Measurements from ENCODE around the gene DICER1. TPM values are rescaled to one million over a fixed set of nuclear protein-coding genes. Genes with fewer than 3 reads are reported as not detected.

The DICER1 gene
- total RNA-seq, 4 donors from 2014 or later: 81.6 to 103 (median 88.8) TPM

DNA sequence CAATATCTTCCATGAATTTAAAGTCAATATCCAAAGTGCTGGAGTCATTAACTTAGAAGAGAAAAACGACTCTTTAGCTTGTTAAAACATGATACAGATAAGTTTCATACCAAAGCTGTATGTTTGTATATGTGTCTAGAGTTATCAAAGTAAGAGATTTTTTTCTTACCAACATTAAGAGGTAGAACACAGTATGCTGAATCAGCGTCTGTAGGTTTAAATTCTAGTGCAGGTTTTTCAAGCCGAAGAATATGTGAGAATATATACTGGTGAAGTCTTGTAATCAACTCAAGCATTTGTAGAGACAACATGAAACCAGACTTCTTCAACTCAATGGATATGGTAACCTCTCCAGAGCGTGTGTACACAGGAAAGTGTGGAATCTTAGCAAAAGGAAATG is 49.6 kb downstream of the DICER1 start:
- H3K4me3 ChIP-seq: no peak overlapping the region
- no peak for DNase-seq
- intact Hi-C loops (cut with DNase I; ENCODE audit: low total_unique reads): no loop called here
- H3K9me3 ChIP-seq: no peaks in the 10 kb centered on the region
- no peaks in the 10 kb centered on the region for H3K27me3 ChIP-seq
- no peaks in the 10 kb centered on the region for H3K4me1 ChIP-seq
- H3K36me3 ChIP-seq: peaks cover 0 to 2% of the 10 kb centered on the region in 2 donors
- H3K27ac ChIP-seq: no peak overlapping the region
- TF ChIP-seq, protein P1, sequence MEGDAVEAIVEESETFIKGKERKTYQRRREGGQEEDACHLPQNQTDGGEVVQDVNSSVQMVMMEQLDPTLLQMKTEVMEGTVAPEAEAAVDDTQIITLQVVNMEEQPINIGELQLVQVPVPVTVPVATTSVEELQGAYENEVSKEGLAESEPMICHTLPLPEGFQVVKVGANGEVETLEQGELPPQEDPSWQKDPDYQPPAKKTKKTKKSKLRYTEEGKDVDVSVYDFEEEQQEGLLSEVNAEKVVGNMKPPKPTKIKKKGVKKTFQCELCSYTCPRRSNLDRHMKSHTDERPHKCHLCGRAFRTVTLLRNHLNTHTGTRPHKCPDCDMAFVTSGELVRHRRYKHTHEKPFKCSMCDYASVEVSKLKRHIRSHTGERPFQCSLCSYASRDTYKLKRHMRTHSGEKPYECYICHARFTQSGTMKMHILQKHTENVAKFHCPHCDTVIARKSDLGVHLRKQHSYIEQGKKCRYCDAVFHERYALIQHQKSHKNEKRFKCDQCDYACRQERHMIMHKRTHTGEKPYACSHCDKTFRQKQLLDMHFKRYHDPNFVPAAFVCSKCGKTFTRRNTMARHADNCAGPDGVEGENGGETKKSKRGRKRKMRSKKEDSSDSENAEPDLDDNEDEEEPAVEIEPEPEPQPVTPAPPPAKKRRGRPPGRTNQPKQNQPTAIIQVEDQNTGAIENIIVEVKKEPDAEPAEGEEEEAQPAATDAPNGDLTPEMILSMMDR (IDR thresholded peaks at IDR 0.05): no peak
- no peak for TF ChIP-seq POLR2A (IDR thresholded peaks at IDR 0.05)

DNA sequence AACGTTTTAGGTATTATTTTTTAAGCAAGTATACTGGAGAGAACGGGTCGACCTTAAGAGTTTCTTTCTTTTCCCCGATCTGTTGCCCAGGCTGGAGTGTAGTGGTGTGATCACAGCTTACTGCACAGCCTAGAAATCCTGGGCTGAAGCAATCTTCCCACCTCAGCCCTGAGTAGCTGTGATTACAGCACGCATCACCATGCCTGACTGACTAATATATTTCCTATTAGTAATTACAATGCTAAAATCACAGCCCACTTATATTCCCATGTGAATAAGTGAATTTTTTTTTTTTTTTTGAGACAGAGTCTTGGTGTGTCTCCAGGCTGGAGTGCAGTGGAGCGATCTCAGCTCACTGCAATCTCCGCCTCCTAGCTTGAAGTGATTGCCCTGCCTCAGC is 50.4 kb downstream of the DICER1 start:
- no peaks in the 10 kb centered on the region for H3K27me3 ChIP-seq
- H3K4me1 ChIP-seq: no peaks in the 10 kb centered on the region
- H3K27ac ChIP-seq: no peak overlapping the region
- no peaks in the 10 kb centered on the region for H3K9me3 ChIP-seq
- TF ChIP-seq, protein P1 (IDR thresholded peaks at IDR 0.05): no peak
- no peak for TF ChIP-seq POLR2A (IDR thresholded peaks at IDR 0.05)
- no peak overlapping the region for H3K4me3 ChIP-seq
- no peak for DNase-seq
- peaks cover 0 to 2% of the 10 kb centered on the region in 2 donors for H3K36me3 ChIP-seq
- intact Hi-C loops (cut with DNase I; ENCODE audit: low total_unique reads): no loop called here

DNA sequence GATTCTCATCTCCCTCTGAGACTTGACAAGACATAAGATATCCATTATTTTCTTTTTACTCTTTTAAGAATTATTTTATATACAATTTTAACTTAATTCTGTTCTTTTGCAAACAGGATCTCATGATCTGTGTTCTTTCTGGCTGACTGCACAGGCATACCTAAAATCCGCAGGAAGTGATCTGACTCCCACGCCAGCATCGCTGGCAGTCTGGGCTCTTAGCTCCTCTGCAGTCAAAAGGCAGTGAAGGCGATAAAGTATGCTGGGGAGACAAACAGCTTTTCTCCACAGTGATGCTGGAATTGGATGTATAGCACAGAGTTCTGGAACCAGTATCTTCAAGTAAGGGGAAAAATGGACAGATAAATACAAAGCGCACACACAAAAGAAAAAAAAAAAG is 52.4 kb downstream of the DICER1 start:
- Histone ChIP-seq H3K4me3 (no peak overlapping the region), H3K27me3 (no peaks in the 10 kb centered on the region), H3K27ac (no peak overlapping the region), H3K9me3 (no peaks in the 10 kb centered on the region), H3K36me3 (peaks cover 0 to 2% of the 10 kb centered on the region in 2 donors), H3K4me1 (no peaks in the 10 kb centered on the region)
- TF ChIP-seq, protein P1 (IDR thresholded peaks at IDR 0.05): no peak
- no peak for TF ChIP-seq POLR2A (IDR thresholded peaks at IDR 0.05)
- intact Hi-C loops (cut with DNase I; ENCODE audit: low total_unique reads): no loop called here
- DNase-seq: no peak

DNA sequence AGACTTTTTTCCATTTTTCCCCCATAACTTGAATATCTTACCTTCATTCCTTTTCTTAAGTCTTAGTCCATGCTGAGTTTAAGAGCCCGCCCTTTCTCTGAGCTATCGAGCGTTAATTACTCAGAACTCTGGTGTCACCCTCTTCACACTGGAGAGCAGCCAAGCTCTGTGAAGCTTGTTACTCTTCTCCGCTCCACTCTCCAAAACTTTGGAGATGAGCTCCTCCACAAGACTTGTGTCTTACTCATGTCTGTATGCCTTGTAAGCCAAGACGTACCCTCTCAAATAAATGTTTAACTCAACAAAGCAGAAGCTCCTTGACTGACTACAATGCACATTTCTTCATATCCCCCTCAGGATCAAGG is 54.7 kb downstream of the DICER1 start:
- TF ChIP-seq POLR2A (IDR thresholded peaks at IDR 0.05): no peak
- TF ChIP-seq, protein P1 (IDR thresholded peaks at IDR 0.05): no peak
- DNase-seq: no peak
- Histone ChIP-seq H3K4me1 (no peaks in the 10 kb centered on the region), H3K4me3 (no peak overlapping the region), H3K27me3 (no peaks in the 10 kb centered on the region), H3K27ac (no peak overlapping the region), H3K36me3 (no peaks in the 10 kb centered on the region), H3K9me3 (no peaks in the 10 kb centered on the region)
- intact Hi-C loops (cut with DNase I; ENCODE audit: low total_unique reads): no loop called here

DNA sequence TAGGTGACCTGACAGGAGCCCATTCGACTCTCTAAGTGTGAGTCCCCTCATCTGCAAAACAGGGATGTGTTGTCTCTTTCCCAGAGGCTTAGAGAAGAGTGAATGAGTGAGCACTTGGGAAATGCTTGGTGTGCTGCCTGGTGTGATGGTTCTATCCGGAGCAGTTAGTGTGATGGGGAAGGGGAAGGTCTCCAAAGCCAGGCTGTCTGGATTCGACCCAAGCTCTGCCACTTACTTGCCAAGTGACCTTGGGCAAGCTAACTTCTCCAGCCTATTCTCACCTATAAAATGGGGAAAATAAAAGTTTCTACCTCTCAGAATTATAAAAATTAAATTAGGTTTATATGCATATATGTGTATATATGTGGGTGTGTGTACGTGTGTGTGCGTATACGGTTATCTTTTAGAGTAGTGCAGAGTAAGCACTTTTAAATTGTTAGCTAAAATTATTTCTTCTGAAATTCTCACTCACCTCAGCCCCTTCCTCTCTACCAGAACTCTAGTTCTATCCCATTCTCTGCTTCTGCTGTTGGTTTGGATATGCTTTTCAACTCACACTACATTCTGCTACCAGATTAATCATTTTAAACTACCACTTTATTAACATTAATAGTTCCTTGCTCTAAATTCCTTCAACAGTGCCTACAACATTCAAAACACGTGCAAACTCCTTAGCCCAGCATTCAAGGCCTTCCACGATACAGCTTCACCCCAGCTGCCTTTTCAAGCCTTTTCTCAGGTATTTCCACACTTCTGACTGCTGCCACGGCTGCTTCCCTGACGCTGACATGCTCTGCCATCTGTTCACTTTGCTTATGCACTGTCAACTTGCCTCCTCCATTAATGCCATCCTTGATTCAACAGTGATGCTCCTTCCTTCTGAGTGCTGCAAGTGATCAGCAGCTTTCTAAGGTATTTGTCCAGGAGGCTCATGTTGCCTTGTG is 55.3 kb downstream of the DICER1 start:
- Histone ChIP-seq H3K9me3 (no peaks in the 10 kb centered on the region), H3K27me3 (no peaks in the 10 kb centered on the region), H3K36me3 (peaks cover 0 to 2% of the 10 kb centered on the region in 2 donors), H3K4me1 (no peaks in the 10 kb centered on the region), H3K27ac (no peak overlapping the region), H3K4me3 (no peak overlapping the region)
- no peak for DNase-seq
- TF ChIP-seq, protein P1 (IDR thresholded peaks at IDR 0.05): no peak
- no peak for TF ChIP-seq POLR2A (IDR thresholded peaks at IDR 0.05)
- intact Hi-C loops (cut with DNase I; ENCODE audit: low total_unique reads): no loop called here
